ENCODE measurements around the gene CAMK1G. TPM values are rescaled to one million over a fixed set of nuclear protein-coding genes. Genes with fewer than 3 reads are reported as not detected.

Gene CAMK1G
- total and polyA plus RNA-seq, 2 of the 4 experiments (the other 2 are of a cell fraction) = 0.72 to 1.8 TPM

DNA sequence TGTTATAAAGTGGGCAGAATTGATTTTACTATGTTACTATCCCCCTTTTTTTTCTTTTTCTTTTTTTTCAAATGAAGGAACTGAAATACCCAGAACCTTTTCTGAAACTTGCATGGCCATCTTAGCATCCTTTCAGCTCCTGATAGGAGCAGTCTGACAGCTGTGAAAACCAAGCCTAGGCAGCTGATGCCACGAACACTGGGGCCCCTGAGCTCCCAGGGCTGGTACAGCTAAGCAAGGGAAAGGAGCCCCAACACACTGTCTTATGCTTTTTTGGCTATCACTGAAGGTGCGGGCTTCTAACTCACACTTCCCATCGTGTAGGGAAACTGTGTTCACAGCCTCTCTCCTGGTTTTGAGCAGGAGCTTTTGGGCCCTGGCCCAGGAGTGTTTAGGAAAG is 23.0 kb upstream of the CAMK1G start:
- ATAC-seq (ENCODE audit: low read depth) = no peak

More for the DNA sequence above, 23.0 kb upstream of the CAMK1G start:
- no TSS peak for BruUV-seq (replicated peaks)
- in situ Hi-C loops (cut with MboI; ENCODE audit: low sequenced_read_pairs) (no loop called here), intact Hi-C loops (cut with micrococcal nuclease) (no loop called here), dilution Hi-C loops (cut with HindIII; ENCODE audit: low sequenced_read_pairs, unreplicated experiment) (no loop called here)
- H3K56ac ChIP-seq (ENCODE audit: extremely low read depth, insufficient read depth, low read length) = no peak overlapping the region
- DNase-seq = no peak
- H3K9ac ChIP-seq (ENCODE audit: low read depth, low read length) = no peak overlapping the region
- H3K18ac ChIP-seq (ENCODE audit: low read depth, low read length) = no peak overlapping the region
- no peaks in the 10 kb centered on the region for H3K79me1 ChIP-seq (ENCODE audit: low read depth in 1 of 2, low read length in 2 of 2)
- no peak overlapping the region for H4K91ac ChIP-seq (ENCODE audit: insufficient read depth, low read depth, low read length)
- no peak overlapping the region for H3K14ac ChIP-seq (replicated peaks; ENCODE audit: low read depth, low read length)
- no peak overlapping the region for H3K4me2 ChIP-seq (ENCODE audit: low read depth, low read length)
- no peak overlapping the region for H3K27ac ChIP-seq (ENCODE audit: insufficient read depth, low read length)
- no peak overlapping the region for H4K5ac ChIP-seq (ENCODE audit: low read depth, low read length)
- H2BK20ac ChIP-seq (ENCODE audit: low read depth, low read length) = no peak overlapping the region
- ChIA-PET CTCF (interaction anchor here (0.6 to 1.1 kb wide), 2 partner anchors 9 to 203 kb away, joined by 4 to 6 read pairs; no protein-coding TSS in a partner anchor), POLR2A (ENCODE audit: unreplicated experiment) (no interaction called here)
- no peak overlapping the region for H2AK9ac ChIP-seq (replicated peaks; ENCODE audit: low read depth, low read length, poor library complexity)
- H3K4me1 ChIP-seq (ENCODE audit: control insufficient read depth, insufficient read depth, low read length) = no peaks in the 10 kb centered on the region
- H3K9me1 ChIP-seq (ENCODE audit: insufficient read depth, low read length) = no peaks in the 10 kb centered on the region
- H3K9me3 ChIP-seq (ENCODE audit: control insufficient read depth, insufficient read depth, low read length) = no peaks in the 10 kb centered on the region
- no peak overlapping the region for H2BK5ac ChIP-seq (ENCODE audit: low read depth, low read length, poor library complexity, severe bottlenecking)
- H4K20me1 ChIP-seq (ENCODE audit: insufficient read depth, low read length) = no peaks in the 10 kb centered on the region
- no peak overlapping the region for H3K4ac ChIP-seq (ENCODE audit: low read depth, low read length)
- peaks cover 14% of the 10 kb centered on the region for H3K27me3 ChIP-seq (ENCODE audit: control insufficient read depth, insufficient read depth, low read length)
- no peak overlapping the region for H2AK5ac ChIP-seq (ENCODE audit: low read depth, low read length)
- no peak overlapping the region for H4K8ac ChIP-seq (ENCODE audit: low read depth in 2 of 2, low read length in 2 of 2)
- no peak overlapping the region for H2BK120ac ChIP-seq (ENCODE audit: low read depth, low read length)
- no peak overlapping the region for H2BK15ac ChIP-seq (ENCODE audit: low read depth, low read length)
- no peak overlapping the region for H3K23ac ChIP-seq (ENCODE audit: low read depth, low read length)
- H3K4me3 ChIP-seq (ENCODE audit: insufficient read depth, low read depth, low read length) = no peak overlapping the region
- no peaks in the 10 kb centered on the region for H3K36me3 ChIP-seq (ENCODE audit: control insufficient read depth, insufficient read depth, low read length)
- WGBS, 2 experiments (ENCODE audit: extremely low coverage in 2 of 2, insufficient read length in 1 of 2) = no CpG with 5 or more reads among the region's 3 CpGs
- no peak overlapping the region for H2AFZ ChIP-seq (replicated peaks; ENCODE audit: low read length, poor library complexity)
- TF ChIP-seq, protein P1, sequence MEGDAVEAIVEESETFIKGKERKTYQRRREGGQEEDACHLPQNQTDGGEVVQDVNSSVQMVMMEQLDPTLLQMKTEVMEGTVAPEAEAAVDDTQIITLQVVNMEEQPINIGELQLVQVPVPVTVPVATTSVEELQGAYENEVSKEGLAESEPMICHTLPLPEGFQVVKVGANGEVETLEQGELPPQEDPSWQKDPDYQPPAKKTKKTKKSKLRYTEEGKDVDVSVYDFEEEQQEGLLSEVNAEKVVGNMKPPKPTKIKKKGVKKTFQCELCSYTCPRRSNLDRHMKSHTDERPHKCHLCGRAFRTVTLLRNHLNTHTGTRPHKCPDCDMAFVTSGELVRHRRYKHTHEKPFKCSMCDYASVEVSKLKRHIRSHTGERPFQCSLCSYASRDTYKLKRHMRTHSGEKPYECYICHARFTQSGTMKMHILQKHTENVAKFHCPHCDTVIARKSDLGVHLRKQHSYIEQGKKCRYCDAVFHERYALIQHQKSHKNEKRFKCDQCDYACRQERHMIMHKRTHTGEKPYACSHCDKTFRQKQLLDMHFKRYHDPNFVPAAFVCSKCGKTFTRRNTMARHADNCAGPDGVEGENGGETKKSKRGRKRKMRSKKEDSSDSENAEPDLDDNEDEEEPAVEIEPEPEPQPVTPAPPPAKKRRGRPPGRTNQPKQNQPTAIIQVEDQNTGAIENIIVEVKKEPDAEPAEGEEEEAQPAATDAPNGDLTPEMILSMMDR (conservative IDR thresholded peaks at IDR 0.05; ENCODE audit: low read depth, low read length) = no peak
- TF ChIP-seq RFX5 (IDR thresholded peaks at IDR 0.05; ENCODE audit: low read depth, low read length) = no peak

All from IMR-90 (cell line).